ENCODE measurements around the gene CDKN2C. TPM values are rescaled to one million over a fixed set of nuclear protein-coding genes. Genes with fewer than 3 reads are reported as not detected.
"Not testable (repeated sequence)": the region's sequence is repeated elsewhere in the genome, so short reads cannot be mapped to it uniquely, and the experiment has no call there.

Gene CDKN2C
- total RNA-seq, 4 donors from 2014 or later: 9.9 to 13.0 (median 11.1) TPM

GRCh38 chr1:50930193-50930592 lies 39.9 kb upstream of the CDKN2C start:
- H3K27ac ChIP-seq: no peak overlapping the region
- TF ChIP-seq EP300 (IDR thresholded peaks at IDR 0.05) (no peak), POLR2A (IDR thresholded peaks at IDR 0.05) (no peak), CTCF (IDR thresholded peaks at IDR 0.05) (no peak), POLR2AphosphoS5 (IDR thresholded peaks at IDR 0.05) (no peak)
- H3K4me1 ChIP-seq: no peaks in the 10 kb centered on the region
- H3K36me3 ChIP-seq: peaks cover 4% of the 10 kb centered on the region
- DNase-seq (ENCODE audit: low spot score in 2 of 2): no peak
- no peaks in the 10 kb centered on the region for H3K27me3 ChIP-seq
- H3K4me3 ChIP-seq: no peak overlapping the region
- H3K9me3 ChIP-seq: no peaks in the 10 kb centered on the region

GRCh38 chr1:50930965-50931737 lies 38.9 kb upstream of the CDKN2C start:
- Histone ChIP-seq H3K27ac (no peak overlapping the region), H3K4me3 (no peak overlapping the region), H3K36me3 (peaks cover 4% of the 10 kb centered on the region), H3K27me3 (no peaks in the 10 kb centered on the region), H3K4me1 (no peaks in the 10 kb centered on the region), H3K9me3 (no peaks in the 10 kb centered on the region)
- 90% methylated on average over 6 of the region's 6 CpGs for WGBS
- TF ChIP-seq POLR2A (IDR thresholded peaks at IDR 0.05) (no peak), EP300 (IDR thresholded peaks at IDR 0.05) (no peak), CTCF (IDR thresholded peaks at IDR 0.05) (no peak), POLR2AphosphoS5 (IDR thresholded peaks at IDR 0.05) (no peak)
- no peak for DNase-seq (ENCODE audit: low spot score in 2 of 2)

- 89% methylated on average over 4 of the region's 4 CpGs for WGBS
- DNase-seq (ENCODE audit: low spot score in 2 of 2); H3K4me3 ChIP-seq; H3K27me3 ChIP-seq; H3K4me1 ChIP-seq; H3K36me3 ChIP-seq; H3K27ac ChIP-seq; H3K9me3 ChIP-seq: not testable (repeated sequence)
These were observed 38.0 kb upstream of the CDKN2C start for GRCh38 chr1:50932043-50932442.

GRCh38 chr1:50933770-50934169 lies 36.3 kb upstream of the CDKN2C start:
- 87% methylated on average over 3 of the region's 3 CpGs for WGBS
- not testable (repeated sequence) for H3K4me3 ChIP-seq; DNase-seq (ENCODE audit: low spot score in 2 of 2); H3K36me3 ChIP-seq; H3K27me3 ChIP-seq; H3K27ac ChIP-seq; H3K4me1 ChIP-seq; H3K9me3 ChIP-seq

- no peak for DNase-seq (ENCODE audit: low spot score in 2 of 2)
- Histone ChIP-seq H3K27ac (no peak overlapping the region), H3K4me3 (no peak overlapping the region), H3K4me1 (no peaks in the 10 kb centered on the region), H3K27me3 (no peaks in the 10 kb centered on the region), H3K9me3 (no peaks in the 10 kb centered on the region), H3K36me3 (no peaks in the 10 kb centered on the region)
- TF ChIP-seq POLR2AphosphoS5 (IDR thresholded peaks at IDR 0.05): no peak
- no peak for TF ChIP-seq EP300 (IDR thresholded peaks at IDR 0.05)
- TF ChIP-seq POLR2A (IDR thresholded peaks at IDR 0.05): no peak
- TF ChIP-seq CTCF (IDR thresholded peaks at IDR 0.05): no peak
These were observed 35.2 kb upstream of the CDKN2C start for GRCh38 chr1:50934838-50935237.

- not testable (repeated sequence) for H3K27me3 ChIP-seq; H3K9me3 ChIP-seq; H3K4me1 ChIP-seq; H3K4me3 ChIP-seq; H3K36me3 ChIP-seq; H3K27ac ChIP-seq; DNase-seq (ENCODE audit: low spot score in 2 of 2)
- 87% methylated on average over 2 of the region's 2 CpGs for WGBS
These were observed 34.8 kb upstream of the CDKN2C start for GRCh38 chr1:50935276-50935675.

- 76% methylated on average over 2 of the region's 2 CpGs for WGBS
- Histone ChIP-seq H3K4me1 (no peaks in the 10 kb centered on the region), H3K9me3 (no peaks in the 10 kb centered on the region), H3K36me3 (no peaks in the 10 kb centered on the region), H3K4me3 (no peak overlapping the region), H3K27me3 (no peaks in the 10 kb centered on the region), H3K27ac (no peak overlapping the region)
- TF ChIP-seq EP300 (IDR thresholded peaks at IDR 0.05): no peak
- TF ChIP-seq POLR2AphosphoS5 (IDR thresholded peaks at IDR 0.05): no peak
- TF ChIP-seq CTCF (IDR thresholded peaks at IDR 0.05): no peak
- no peak for TF ChIP-seq POLR2A (IDR thresholded peaks at IDR 0.05)
- no peak for DNase-seq (ENCODE audit: low spot score in 2 of 2)
These were observed 33.7 kb upstream of the CDKN2C start for GRCh38 chr1:50936321-50936720.

All from suprapubic skin (tissue), 4 donors.